SK-N-SH (cell line): Measurements from ENCODE around the gene AFAP1L2. TPM values are rescaled to one million over a fixed set of nuclear protein-coding genes. Genes with fewer than 3 reads are reported as not detected.

Source experiments
- CTCF ChIA-PET: fragments of 300-600, 350-600 bp; formaldehyde crosslinking; extraction: SDS; loops from one replicate; lab custom pipeline; 2021; lab: Yijun Ruan, JAX
- POLR2A ChIA-PET: fragments of 350-600 bp; sonication (Branson Sonifier 250); formaldehyde crosslinking; extraction: SDS; loops from one replicate; lab custom pipeline; 2020; ENCODE audit warnings: antibody characterized with exemption, inconsistent platforms; lab: Yijun Ruan, JAX
- DNase-seq: peaks from one replicate; pipeline ENCODE4 v3.0.0; 2012
- H2AFZ ChIP-seq: fragments of 200-600 bp; sonication (generic); 2 replicates; pipeline ENCODE4 v1.8.1; 2016; ENCODE audit warnings: antibody characterized with exemption, mild to moderate bottlenecking, low read depth
- H3F3A ChIP-seq: fragments of 200-600 bp; sonication (generic); replicated peaks from 2 replicates; pipeline ENCODE3; 2016; ENCODE audit warnings: antibody characterized with exemption, mild to moderate bottlenecking; ENCODE audit not compliant: insufficient read depth
- H3K27ac ChIP-seq, 2 experiments: fragments of 200-500 bp in 1 of 2; fragments of 200-600 bp in 1 of 2; sonication (Bioruptor generic) in 1 of 2; sonication (generic), shearing (Covaris generic) in 1 of 2; 2 replicates each; pipeline versions ENCODE4 v1.5.1 to v1.6.1; 2014 to 2016; ENCODE audit warnings: low read depth in 2 of 2, inconsistent platforms in 1 of 2, low read length in 1 of 2, mild to moderate bottlenecking in 1 of 2, mixed read lengths in 1 of 2
- H3K27me3 ChIP-seq: fragments of 200-600 bp; sonication (generic), shearing (Covaris generic); 2 replicates; pipeline ENCODE4 v1.6.1; 2016; ENCODE audit warnings: mixed run types; ENCODE audit not compliant: insufficient read depth
- H3K36me3 ChIP-seq, 2 experiments: fragments of 200-500 bp in 1 of 2; fragments of 200-600 bp in 1 of 2; sonication (Bioruptor generic) in 1 of 2; sonication (generic) in 1 of 2; replicated peaks in 1 of 2; 2 replicates each; pipeline versions ENCODE3 to v1.5.1; 2014 to 2016; ENCODE audit warnings: low read length in 1 of 2, mild to moderate bottlenecking in 1 of 2; ENCODE audit not compliant: insufficient read depth in 2 of 2, control insufficient read depth in 1 of 2
- H3K4me1 ChIP-seq, 2 experiments: fragments of 200-500 bp in 1 of 2; fragments of 200-600 bp in 1 of 2; sonication (Bioruptor generic) in 1 of 2; sonication (generic), shearing (Covaris generic) in 1 of 2; 2 replicates each; pipeline versions ENCODE4 v1.5.1 to v1.6.1; 2014 to 2016; ENCODE audit warnings: low read depth in 1 of 2, low read length in 1 of 2, mixed run types in 1 of 2; ENCODE audit not compliant: insufficient read depth in 2 of 2, control insufficient read depth in 1 of 2
- H3K4me2 ChIP-seq: fragments of 200-600 bp; sonication (generic), shearing (Covaris generic); 2 replicates; pipeline ENCODE4 v1.6.1; 2017; ENCODE audit warnings: mixed run types
- H3K4me3 ChIP-seq, 2 experiments: fragments of 200-500 bp in 1 of 2; fragments of 200-600 bp in 1 of 2; sonication (Bioruptor generic) in 1 of 2; sonication (generic), shearing (Covaris generic) in 1 of 2; 2 replicates each; pipeline versions ENCODE4 v1.5.1 to v1.8.1; 2014 to 2016; ENCODE audit warnings: low read depth in 2 of 2, inconsistent platforms in 1 of 2, low read length in 1 of 2, mild to moderate bottlenecking in 1 of 2, mixed read lengths in 1 of 2, moderate library complexity in 1 of 2
- H3K79me2 ChIP-seq: fragments of 200-600 bp; sonication (generic); 2 replicates; pipeline ENCODE4 v1.8.1; 2017; ENCODE audit warnings: mild to moderate bottlenecking; ENCODE audit not compliant: insufficient read depth
- H3K9ac ChIP-seq: fragments of 200-600 bp; sonication (generic); 2 replicates; pipeline ENCODE4 v1.6.1; 2017; ENCODE audit warnings: mixed run types
- H3K9me2 ChIP-seq: fragments of 200-600 bp; sonication (generic); 2 replicates; pipeline ENCODE4 v1.6.1; 2017; ENCODE audit warnings: mixed run types
- H3K9me3 ChIP-seq: fragments of 200-600 bp; sonication (generic); 2 replicates; pipeline ENCODE4 v1.6.1; 2017; ENCODE audit warnings: mixed run types, mild to moderate bottlenecking, moderate library complexity
- H4K20me1 ChIP-seq: fragments of 200-600 bp; sonication (generic); 2 replicates; pipeline ENCODE4 v1.6.1; 2017; ENCODE audit warnings: mild to moderate bottlenecking, mixed run types; ENCODE audit not compliant: insufficient read depth
- CHD2 ChIP-seq: fragments of 150-350 bp; IDR thresholded peaks from 2 replicates; pipeline ENCODE4 v1.6.1; 2018; ENCODE audit warnings: low read length; ENCODE audit not compliant: partially characterized antibody
- ELF1 ChIP-seq: IDR thresholded peaks from 2 replicates; pipeline ENCODE4 v1.4.0; 2012
- EP300 ChIP-seq, 2 experiments: IDR thresholded peaks; 2 replicates each; pipeline versions ENCODE4 v1.4.0 to v1.6.1; 2012; ENCODE audit warnings: borderline replicate concordance in 1 of 2, low read depth in 1 of 2, low read length in 1 of 2
- FOXJ3 ChIP-seq: sonication (generic); formaldehyde crosslinking; IDR thresholded peaks from 2 replicates; pipeline ENCODE4 v1.5.1; 2020; ENCODE audit warnings: mild to moderate bottlenecking, missing genetic modification reagents
- FOXM1 ChIP-seq: IDR thresholded peaks from 2 replicates; pipeline ENCODE4 v1.4.0; 2012; ENCODE audit warnings: low read depth, mild to moderate bottlenecking
- GATA2 ChIP-seq: sonication (generic); formaldehyde crosslinking; IDR thresholded peaks from 2 replicates; pipeline ENCODE4 v1.5.0; 2020; ENCODE audit warnings: mild to moderate bottlenecking, missing genetic modification reagents
- IRF3 ChIP-seq: fragments of 150-350 bp; IDR thresholded peaks from 2 replicates; pipeline ENCODE4 v1.6.1; 2016; ENCODE audit warnings: mild to moderate bottlenecking, low read depth, low read length
- JUND ChIP-seq: IDR thresholded peaks from 2 replicates; pipeline ENCODE4 v1.4.0; 2012
- MEF2A ChIP-seq: IDR thresholded peaks from 2 replicates; pipeline ENCODE4 v1.4.0; 2012; ENCODE audit warnings: low read depth, borderline replicate concordance
- NRF1 ChIP-seq: IDR thresholded peaks from 2 replicates; pipeline ENCODE4 v1.6.1; 2012; ENCODE audit warnings: low read depth, mild to moderate bottlenecking, low read length
- RCOR1 ChIP-seq: fragments of 150-350 bp; IDR thresholded peaks from 2 replicates; pipeline ENCODE4 v1.6.1; 2017; ENCODE audit warnings: antibody characterized with exemption, low read length
- RFX5 ChIP-seq: IDR thresholded peaks from 2 replicates; pipeline ENCODE4 v1.6.1; 2012; ENCODE audit warnings: mild to moderate bottlenecking, improper control_type of control experiment, low read length
- RXRA ChIP-seq: IDR thresholded peaks from 2 replicates; pipeline ENCODE4 v1.4.0; 2012; ENCODE audit warnings: low read depth, mild to moderate bottlenecking, borderline replicate concordance
- SMC3 ChIP-seq: IDR thresholded peaks from 2 replicates; pipeline ENCODE4 v1.6.1; 2012; ENCODE audit warnings: low read depth, low read length, improper control_type of control experiment
- TCF12 ChIP-seq: IDR thresholded peaks from 2 replicates; pipeline ENCODE4 v1.4.0; 2012
- USF1 ChIP-seq: IDR thresholded peaks from 2 replicates; pipeline ENCODE4 v1.4.0; 2012; ENCODE audit warnings: low read depth, borderline replicate concordance
- ZBTB33 ChIP-seq: IDR thresholded peaks from 2 replicates; pipeline ENCODE4 v1.4.0; 2012; ENCODE audit warnings: low read depth, borderline replicate concordance
- WGBS: methylation state at CpG from one replicate; pipeline ENCODE4 v1.1.6; 2017; ENCODE audit warnings: low lambda C conversion rate; 5-methylcytosine and 5-hydroxymethylcytosine counted together
- polyA plus RNA-seq, 3 experiments: library from polyadenylated mRNA; depleted of rRNA; stranded (reverse); fragments of >200 nt; gene quantifications; 2 replicates each; pipeline ENCODE4 v1.2.3, GENCODE V29; 2012
- TF ChIP-seq, protein P1 (sequence below): IDR thresholded peaks from 2 replicates; pipeline ENCODE4 v1.4.0; 2012; ENCODE audit warnings: low read depth
- TF ChIP-seq, protein P2 (sequence below): IDR thresholded peaks from 2 replicates; pipeline ENCODE4; 2012

Gene AFAP1L2
- polyA plus RNA-seq, 1 of the 3 experiments (the other 2 are of a cell fraction), result 0.54 TPM

- 78% methylated on average over 1 of the region's 1 CpG for WGBS
- no peaks in the 10 kb centered on the region for H3K79me2 ChIP-seq
- H3K4me2 ChIP-seq, result no peak overlapping the region
- H3K27ac ChIP-seq, result no peak overlapping the region
- no peaks in the 10 kb centered on the region; a peak in 1 of 4 replicates for H3K4me1 ChIP-seq
- CTCF ChIA-PET, result no interaction called here
- H2AFZ ChIP-seq, result no peak overlapping the region
- no peaks in the 10 kb centered on the region for H4K20me1 ChIP-seq
- no peaks in the 10 kb centered on the region for H3K36me3 ChIP-seq
- POLR2A ChIA-PET, result no interaction called here
- no peak overlapping the region for H3K9ac ChIP-seq
- no peak for TF ChIP-seq RXRA
- TF ChIP-seq JUND, result no peak
- no peak overlapping the region for H3K4me3 ChIP-seq
- H3K9me2 ChIP-seq, result no peaks in the 10 kb centered on the region
- H3K27me3 ChIP-seq, result no peaks in the 10 kb centered on the region
- H3F3A ChIP-seq, result no peaks in the 10 kb centered on the region
- no peak for DNase-seq
- H3K9me3 ChIP-seq, result no peaks in the 10 kb centered on the region
These were observed 24.2 kb downstream of the AFAP1L2 start for GRCh38 chr10:114380060-114380459.

DNA sequence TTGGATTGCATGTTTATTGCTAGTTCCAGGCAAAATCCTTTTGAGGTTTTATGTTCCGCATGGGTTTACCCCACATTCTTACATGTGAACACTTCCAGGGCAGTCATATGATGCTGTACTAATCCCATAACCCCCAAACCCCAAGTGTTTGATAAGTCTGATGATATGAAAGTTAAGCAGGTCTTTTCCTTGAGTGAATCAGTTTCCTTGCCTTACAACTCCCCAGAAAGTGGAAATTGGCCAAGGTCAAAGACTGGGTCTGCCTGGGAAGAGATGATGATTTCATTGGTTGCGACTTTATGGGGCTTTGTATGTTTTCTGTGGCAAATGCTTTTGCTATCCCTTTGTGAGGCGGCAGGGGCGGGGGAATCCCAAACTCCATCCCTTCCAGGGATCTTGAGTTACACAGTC, 24.7 kb downstream of the AFAP1L2 start:
- TF ChIP-seq, protein P1, sequence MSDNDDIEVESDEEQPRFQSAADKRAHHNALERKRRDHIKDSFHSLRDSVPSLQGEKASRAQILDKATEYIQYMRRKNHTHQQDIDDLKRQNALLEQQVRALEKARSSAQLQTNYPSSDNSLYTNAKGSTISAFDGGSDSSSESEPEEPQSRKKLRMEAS, result no peak
- TF ChIP-seq CHD2 (no peak), SMC3 (no peak), RCOR1 (no peak), RFX5 (no peak), FOXJ3 (CRISPR knock-in tag) (no peak), FOXM1 (no peak), NRF1 (no peak)
- WGBS, result 79% methylated on average over 4 of the region's 4 CpGs
- DNase-seq, result no peak
- Histone ChIP-seq H3K9me2 (no peaks in the 10 kb centered on the region), H2AFZ (no peak overlapping the region), H4K20me1 (no peaks in the 10 kb centered on the region), H3K4me1 (peaks cover 0 to 3% of the 10 kb centered on the region in 2 experiments; a peak in 2 of 4 replicates), H3K79me2 (no peaks in the 10 kb centered on the region), H3K9me3 (no peaks in the 10 kb centered on the region), H3K36me3 (no peaks in the 10 kb centered on the region), H3K9ac (no peak overlapping the region), H3F3A (no peaks in the 10 kb centered on the region), H3K4me2 (no peak overlapping the region), H3K27ac (no peak overlapping the region), H3K27me3 (no peaks in the 10 kb centered on the region), H3K4me3 (no peak overlapping the region)
- CTCF ChIA-PET, result interaction anchor here (1.4 to 1.5 kb wide), 2 partner anchors 9 to 75 kb away, joined by 3 to 5 read pairs; no protein-coding TSS in a partner anchor
- POLR2A ChIA-PET, result no interaction called here

GRCh38 chr10:114376523-114376922, 27.8 kb downstream of the AFAP1L2 start:
- H4K20me1 ChIP-seq, result no peaks in the 10 kb centered on the region
- no peak overlapping the region for H3K9ac ChIP-seq
- no peak overlapping the region for H3K4me2 ChIP-seq
- H3K36me3 ChIP-seq, result no peaks in the 10 kb centered on the region
- H3K79me2 ChIP-seq, result no peaks in the 10 kb centered on the region
- no peaks in the 10 kb centered on the region for H3K9me2 ChIP-seq
- CTCF ChIA-PET, result interaction anchor here (0.7 to 2.1 kb wide), 2 partner anchors 44 to 72 kb away, joined by 4 to 8 read pairs; no protein-coding TSS in a partner anchor
- H2AFZ ChIP-seq, result no peak overlapping the region
- POLR2A ChIA-PET, result no interaction called here
- no peak overlapping the region for H3K4me3 ChIP-seq
- H3F3A ChIP-seq, result no peaks in the 10 kb centered on the region
- TF ChIP-seq ELF1, result no peak
- TF ChIP-seq, protein P2, sequence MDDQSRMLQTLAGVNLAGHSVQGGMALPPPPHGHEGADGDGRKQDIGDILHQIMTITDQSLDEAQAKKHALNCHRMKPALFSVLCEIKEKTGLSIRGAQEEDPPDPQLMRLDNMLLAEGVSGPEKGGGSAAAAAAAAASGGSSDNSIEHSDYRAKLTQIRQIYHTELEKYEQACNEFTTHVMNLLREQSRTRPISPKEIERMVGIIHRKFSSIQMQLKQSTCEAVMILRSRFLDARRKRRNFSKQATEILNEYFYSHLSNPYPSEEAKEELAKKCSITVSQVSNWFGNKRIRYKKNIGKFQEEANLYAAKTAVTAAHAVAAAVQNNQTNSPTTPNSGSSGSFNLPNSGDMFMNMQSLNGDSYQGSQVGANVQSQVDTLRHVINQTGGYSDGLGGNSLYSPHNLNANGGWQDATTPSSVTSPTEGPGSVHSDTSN, result no peak
- TF ChIP-seq EP300 (IDR thresholded peaks at IDR 0.05; ENCODE audit: borderline replicate concordance in 1 of 2, low read depth in 1 of 2, low read length in 1 of 2), result no peak
- TF ChIP-seq GATA2 (CRISPR knock-in tag), result no peak
- TF ChIP-seq MEF2A, result no peak
- TF ChIP-seq TCF12, result no peak
- TF ChIP-seq ZBTB33, result no peak
- TF ChIP-seq USF1, result no peak
- no peak for TF ChIP-seq IRF3
- H3K9me3 ChIP-seq, result no peaks in the 10 kb centered on the region
- 60% methylated on average over 2 of the region's 2 CpGs for WGBS
- no peak overlapping the region for H3K27ac ChIP-seq
- H3K27me3 ChIP-seq, result no peaks in the 10 kb centered on the region
- DNase-seq, result no peak
- peaks cover 0 to 14% of the 10 kb centered on the region in 2 experiments; a peak in 2 of 4 replicates for H3K4me1 ChIP-seq
